ENCODE data around the gene MROH2A.

GRCh38 chr2:233831861-233832260 is 53.7 kb downstream of the MROH2A start:
- no peak for TF ChIP-seq CTCF (IDR thresholded peaks at IDR 0.05 in 8 of 11, conservative IDR thresholded peaks at IDR 0.05 in 3 of 11)
- TF ChIP-seq POLR2AphosphoS5 (IDR thresholded peaks at IDR 0.05): no peak
- TF ChIP-seq POLR2A (IDR thresholded peaks at IDR 0.05): no peak

Measured in spleen (tissue), 7 donors.